Peyer's patch (tissue), 4 donors: ENCODE data around the gene KRTDAP. TPM values are rescaled to one million over a fixed set of nuclear protein-coding genes. Genes with fewer than 3 reads are reported as not detected.

Experiments
- DNase-seq, 3 donors: peaks; one replicate each; pipeline ENCODE4 v3.0.0-alpha.2; 2017 to 2019
- H3K27ac ChIP-seq, 4 donors: fragments of 200-600 bp; sonication (generic); one replicate each; pipeline ENCODE4 v1.5.1; 2016 to 2019
- H3K27me3 ChIP-seq, 2 donors: fragments of 200-600 bp; sonication (generic); one replicate each; pipeline ENCODE4 v1.5.1; 2019
- H3K36me3 ChIP-seq, 3 donors: fragments of 200-600 bp; sonication (generic); one replicate each; pipeline ENCODE4 v1.5.1; 2016 to 2019
- H3K4me1 ChIP-seq, 4 donors: fragments of 200-600 bp; sonication (generic); one replicate each; pipeline ENCODE4 v1.5.1; 2016 to 2019
- H3K4me3 ChIP-seq, 4 donors: fragments of 200-600 bp; sonication (generic); 1 replicate in 3 of 4; 2 replicates in 1 of 4; pipeline ENCODE4 v1.5.1; 2016 to 2019; ENCODE audit warnings: mild to moderate bottlenecking in 1 of 4
- H3K9me3 ChIP-seq, 4 donors: fragments of 200-600 bp; sonication (generic); one replicate each; pipeline ENCODE4 v1.5.1; 2016 to 2019; ENCODE audit warnings: mild to moderate bottlenecking in 1 of 4
- CTCF ChIP-seq, 6 experiments: fragments of 450-650 bp in 4 of 6; fragments of 200-600 bp in 2 of 6; sonication (generic) in 1 of 6; IDR thresholded peaks; one replicate each; pipeline ENCODE4 v1.5.1; 2017 to 2019; ENCODE audit warnings: antibody characterized with exemption in 6 of 6, mild to moderate bottlenecking in 3 of 6, moderate library complexity in 1 of 6
- POLR2A ChIP-seq, 2 donors: fragments of 450-650 bp; IDR thresholded peaks; one replicate each; pipeline ENCODE4 v1.5.1; 2017; ENCODE audit warnings: antibody characterized with exemption in 2 of 2, mild to moderate bottlenecking in 2 of 2, moderate library complexity in 2 of 2
- total RNA-seq, 4 donors: library from RNA; depleted of rRNA; stranded (reverse); fragments of >200 nt; gene quantifications; one replicate each; pipeline ENCODE4 v1.1.0, GENCODE V29; 2016

KRTDAP gene
- total RNA-seq, 4 donors from 2014 or later, result not detected

DNA sequence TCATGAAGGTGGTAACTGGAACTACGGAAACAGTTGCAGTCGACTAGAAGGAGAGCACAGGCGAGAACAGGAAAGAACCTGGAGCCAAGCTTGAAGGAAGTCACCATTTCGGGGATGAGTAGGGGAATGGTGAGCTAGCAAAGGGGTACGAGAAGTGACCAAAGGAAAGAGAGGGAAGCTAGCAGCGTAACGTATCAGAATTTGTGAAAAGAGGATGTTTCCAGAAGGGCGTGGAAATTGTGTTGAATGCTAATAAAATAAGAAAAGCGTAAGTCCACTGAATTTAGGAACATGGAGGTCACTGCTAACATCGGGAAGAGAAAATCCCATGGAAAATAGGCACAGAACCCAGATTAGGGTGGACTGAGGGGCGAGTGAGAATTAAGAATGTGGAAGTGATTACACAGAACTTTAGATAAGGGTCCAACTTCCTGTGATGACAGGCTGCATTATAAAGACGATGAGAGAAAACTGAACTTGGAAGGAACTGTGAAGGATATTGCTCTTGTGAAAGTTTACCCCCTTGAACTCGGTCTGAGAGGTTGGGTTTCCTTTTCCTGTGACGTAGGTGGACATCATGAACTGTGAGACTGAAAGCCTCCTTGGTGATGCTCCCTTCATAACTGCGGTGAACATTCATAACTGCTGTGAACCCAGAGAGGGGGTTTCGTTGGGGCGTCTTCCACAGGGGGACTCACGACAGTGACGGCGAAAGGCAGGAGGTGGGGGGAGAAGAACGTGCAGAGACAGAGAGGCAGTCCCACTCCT is 44.3 kb downstream of the KRTDAP start:
- no peaks in the 10 kb centered on the region for H3K36me3 ChIP-seq
- TF ChIP-seq CTCF (IDR thresholded peaks at IDR 0.05), result no peak
- no peak for TF ChIP-seq POLR2A (IDR thresholded peaks at IDR 0.05)
- no peak overlapping the region for H3K4me3 ChIP-seq
- H3K27ac ChIP-seq, result no peak overlapping the region
- no peaks in the 10 kb centered on the region for H3K27me3 ChIP-seq
- peaks cover 0 to 26% (median 4%) of the 10 kb centered on the region in 4 donors for H3K4me1 ChIP-seq
- no peak for DNase-seq
- H3K9me3 ChIP-seq, result no peaks in the 10 kb centered on the region

DNA sequence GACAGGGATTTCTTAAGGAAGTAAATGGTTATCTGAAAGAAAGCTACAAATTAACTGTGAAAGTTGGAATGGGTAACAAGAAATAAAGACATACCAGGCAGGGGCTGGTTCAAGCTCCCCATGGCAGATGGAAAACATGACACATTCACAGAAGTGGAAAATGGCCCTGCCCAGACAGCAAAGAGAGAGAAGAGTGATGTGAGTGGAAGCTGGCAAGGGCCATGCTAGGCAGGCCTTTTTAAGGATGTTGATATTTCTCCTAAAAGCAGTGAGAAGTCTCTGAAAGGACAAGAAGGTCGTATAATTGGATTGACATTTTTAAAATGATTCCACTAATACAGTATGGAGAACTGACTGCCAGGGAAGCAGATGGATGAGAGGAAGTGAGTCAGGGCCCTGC is 45.5 kb downstream of the KRTDAP start:
- no peaks in the 10 kb centered on the region for H3K27me3 ChIP-seq

GRCh38 chr19:35442091-35442490 is 48.2 kb downstream of the KRTDAP start:
- peak in 1 of 3 donors; percentile 58 for DNase-seq
- peak overlapping the region in 1 of 4 donors; percentile 45 for H3K27ac ChIP-seq
- no peak overlapping the region for H3K4me3 ChIP-seq
- TF ChIP-seq POLR2A (IDR thresholded peaks at IDR 0.05) (no peak), CTCF (IDR thresholded peaks at IDR 0.05) (no peak)
- peaks cover 0 to 8% (median under 1%) of the 10 kb centered on the region in 4 donors for H3K4me1 ChIP-seq
- no peaks in the 10 kb centered on the region for H3K27me3 ChIP-seq
- H3K9me3 ChIP-seq, result no peaks in the 10 kb centered on the region
- no peaks in the 10 kb centered on the region for H3K36me3 ChIP-seq

More for the DNA sequence above, 45.5 kb downstream of the KRTDAP start:
- Histone ChIP-seq H3K36me3 (no peaks in the 10 kb centered on the region), H3K9me3 (no peaks in the 10 kb centered on the region), H3K27ac (no peak overlapping the region), H3K4me1 (peaks cover 0 to 17% (median 4%) of the 10 kb centered on the region in 4 donors), H3K4me3 (no peak overlapping the region)
- TF ChIP-seq POLR2A (IDR thresholded peaks at IDR 0.05) (no peak), CTCF (IDR thresholded peaks at IDR 0.05) (no peak)
- DNase-seq, result no peak

- DNase-seq, result peak in 1 of 3 donors; percentile 62
- Histone ChIP-seq H3K27me3 (no peaks in the 10 kb centered on the region), H3K27ac (peak overlapping the region in 1 of 4 donors; percentile 38), H3K4me3 (no peak overlapping the region), H3K36me3 (no peaks in the 10 kb centered on the region), H3K9me3 (no peaks in the 10 kb centered on the region), H3K4me1 (peaks cover 6 to 24% (median 9%) of the 10 kb centered on the region in 4 donors)
- no peak for TF ChIP-seq POLR2A (IDR thresholded peaks at IDR 0.05)
These were observed 50.3 kb downstream of the KRTDAP start for GRCh38 chr19:35439921-35440320.

GRCh38 chr19:35438527-35438926 is 51.7 kb downstream of the KRTDAP start:
- no peaks in the 10 kb centered on the region for H3K9me3 ChIP-seq
- no peak overlapping the region for H3K4me3 ChIP-seq
- TF ChIP-seq CTCF (IDR thresholded peaks at IDR 0.05), result no peak
- no peak for TF ChIP-seq POLR2A (IDR thresholded peaks at IDR 0.05)
- H3K4me1 ChIP-seq, result peaks cover 6 to 24% (median 9%) of the 10 kb centered on the region in 4 donors
- H3K27ac ChIP-seq, result no peak overlapping the region
- H3K27me3 ChIP-seq, result no peaks in the 10 kb centered on the region
- no peaks in the 10 kb centered on the region for H3K36me3 ChIP-seq
- no peak for DNase-seq

DNA sequence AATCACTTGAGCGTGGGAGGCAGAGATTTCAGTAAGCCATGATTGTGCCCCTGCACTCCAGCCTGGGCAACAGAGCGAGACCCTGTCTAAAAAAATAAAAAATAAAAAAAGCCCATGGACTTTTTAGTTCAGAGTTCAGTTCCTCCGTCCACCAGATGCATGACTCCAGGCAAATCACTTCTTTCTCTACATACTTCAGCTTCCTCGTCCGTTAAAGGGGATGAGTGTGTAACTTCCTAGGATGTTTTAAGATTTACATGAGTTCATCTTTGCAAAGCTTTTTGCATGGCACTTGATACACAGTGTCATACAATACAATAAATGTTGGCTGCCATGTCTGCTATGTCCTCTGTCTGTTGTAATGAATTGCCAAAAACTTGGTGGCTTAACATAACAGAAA is 52.2 kb downstream of the KRTDAP start:
- H3K27ac ChIP-seq, result peak overlapping the region in 1 of 4 donors; percentile 78
- no peaks in the 10 kb centered on the region for H3K9me3 ChIP-seq
- TF ChIP-seq CTCF (IDR thresholded peaks at IDR 0.05), result no peak
- no peak for TF ChIP-seq POLR2A (IDR thresholded peaks at IDR 0.05)
- no peak for DNase-seq
- peaks cover 6 to 24% (median 9%) of the 10 kb centered on the region in 4 donors for H3K4me1 ChIP-seq
- H3K27me3 ChIP-seq, result no peaks in the 10 kb centered on the region
- no peaks in the 10 kb centered on the region for H3K36me3 ChIP-seq
- H3K4me3 ChIP-seq, result no peak overlapping the region
